ENCODE results near the gene FGG.

GRCh38 chr4:154559494-154560418, 52.7 kb downstream of the FGG start:
- TF ChIP-seq POLR2A (IDR thresholded peaks at IDR 0.05) (no peak), CTCF (IDR thresholded peaks at IDR 0.05) (peak in 4 of 6 experiments; percentile 43 to 73 (median 72))

All from Peyer's patch (tissue), 4 donors.